Hypothalamus (tissue), 51 donors: ENCODE results near the gene SSBP1.
"Not testable (repeated sequence)": the region's sequence is repeated elsewhere in the genome, so short reads cannot be mapped to it uniquely, and the experiment has no call there.

Experiments
- DNase-seq, 51 donors: peaks; one replicate each; lab custom pipeline; 2025; lab: John Stamatoyannopoulos, UW

The SSBP1 gene

DNA sequence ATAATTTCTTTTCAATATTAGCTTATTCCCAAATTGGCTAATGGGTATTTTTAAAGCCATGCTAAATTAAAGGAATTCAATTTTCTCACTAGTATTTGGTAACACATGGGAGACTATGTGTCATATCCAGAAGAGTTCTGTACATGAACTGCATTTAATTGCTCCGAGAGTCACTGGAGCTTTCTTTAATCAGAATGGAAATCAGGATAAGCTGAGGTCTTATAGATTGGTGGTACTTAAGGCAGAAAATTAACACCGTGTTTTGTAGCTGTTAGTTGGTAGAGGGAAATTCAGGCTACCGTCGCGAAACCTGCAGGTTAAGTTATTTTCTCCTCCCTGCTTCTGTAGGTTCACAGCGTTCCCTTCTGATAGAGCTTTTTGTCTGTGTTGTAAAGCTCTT lies 29.8 kb upstream of the SSBP1 start, which contains the start of gene WEE2:
Gene WEE2, plus strand, starts transcription at position 3 of the 400 bp plus-strand sequence. CDS start 406 bp downstream, outside the sequence.
- DNase-seq = no peak

DNA sequence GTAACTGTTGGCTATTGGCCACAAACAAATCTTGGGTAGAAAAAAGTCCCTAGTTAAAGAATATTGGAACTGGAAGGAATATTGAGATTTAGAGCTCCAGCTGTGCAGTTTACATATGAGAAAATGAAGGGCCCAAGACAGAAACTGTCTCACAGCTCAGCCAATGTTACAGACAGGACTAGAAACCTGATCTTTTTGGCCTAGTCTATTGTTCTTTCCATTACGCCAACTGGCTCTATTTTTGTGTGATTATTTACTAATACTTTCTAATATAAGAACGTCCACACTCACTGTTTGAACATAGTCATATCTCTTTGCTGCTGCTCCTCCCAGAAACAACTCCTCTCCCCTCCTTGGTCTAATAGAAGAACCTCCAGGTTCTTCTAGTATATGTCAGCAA lies 28.8 kb upstream of the SSBP1 start:
- no peak for DNase-seq

DNA sequence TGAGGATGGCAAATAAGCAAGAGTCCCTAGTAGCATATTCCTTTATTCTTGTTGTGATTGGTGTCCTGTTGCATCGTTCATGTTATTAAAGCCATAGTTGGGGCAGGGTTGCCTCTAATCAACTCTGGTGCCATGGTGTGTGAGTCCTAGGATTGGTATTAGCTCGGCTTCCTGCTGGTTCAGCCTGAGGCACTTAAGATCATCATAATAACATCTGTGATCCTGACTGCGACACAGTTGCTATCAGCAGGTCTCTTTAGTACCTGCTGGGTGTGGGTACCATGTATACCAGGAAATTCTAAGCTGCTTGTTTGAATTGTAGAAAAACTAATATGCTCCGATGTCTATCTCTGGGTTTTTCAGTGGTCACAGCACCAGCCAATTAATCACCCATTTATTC lies 28.4 kb upstream of the SSBP1 start:
- DNase-seq = no peak

DNA sequence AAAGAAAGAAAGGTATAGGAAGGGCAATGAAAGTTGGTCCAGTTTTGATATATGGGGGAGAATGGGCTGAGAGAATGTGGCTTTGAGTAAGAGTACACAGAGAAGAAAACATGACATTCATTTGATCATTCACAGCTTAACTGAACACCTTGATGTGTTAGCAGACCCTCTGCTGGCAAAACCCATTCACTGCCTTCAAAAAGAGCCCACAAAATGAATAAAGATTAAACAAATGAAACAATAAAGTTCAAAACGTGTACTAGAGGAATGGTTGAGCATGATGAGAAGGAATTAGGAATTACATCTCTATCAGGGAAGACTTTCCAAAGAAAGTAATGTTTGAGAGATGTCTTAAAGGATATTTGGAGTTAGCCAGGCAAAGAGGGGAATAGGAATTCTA lies 27.9 kb upstream of the SSBP1 start:
- DNase-seq = no peak

DNA sequence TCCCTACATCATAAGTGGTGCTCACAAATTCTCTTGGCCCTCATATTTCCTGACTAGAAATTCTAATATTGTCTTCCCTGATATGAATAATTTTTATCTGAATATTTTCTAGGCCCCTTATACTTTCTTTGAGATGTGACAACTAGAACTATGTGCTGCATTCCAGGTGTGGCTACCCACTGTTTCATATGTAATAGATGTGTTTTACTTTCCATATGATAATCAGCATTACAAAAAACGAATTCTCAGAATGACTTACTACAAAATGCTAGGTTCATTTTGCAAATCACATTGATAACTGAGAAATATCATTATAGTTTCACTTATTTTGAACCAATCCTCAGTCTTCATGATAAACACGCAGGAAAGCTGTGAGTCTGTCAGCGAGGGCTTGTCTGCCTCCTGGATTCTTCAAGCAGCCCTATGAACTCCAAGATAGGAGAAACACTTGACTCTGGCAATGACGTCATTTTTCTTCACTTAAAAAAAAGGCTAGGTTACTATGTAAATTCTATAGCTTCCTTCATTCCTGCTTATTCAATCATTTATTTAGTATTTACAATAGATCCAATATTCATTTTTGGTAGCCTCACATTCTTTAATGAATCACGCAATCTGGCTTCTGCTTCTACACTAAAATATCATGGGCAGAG lies 25.4 kb upstream of the SSBP1 start:
- DNase-seq = no peak

DNA sequence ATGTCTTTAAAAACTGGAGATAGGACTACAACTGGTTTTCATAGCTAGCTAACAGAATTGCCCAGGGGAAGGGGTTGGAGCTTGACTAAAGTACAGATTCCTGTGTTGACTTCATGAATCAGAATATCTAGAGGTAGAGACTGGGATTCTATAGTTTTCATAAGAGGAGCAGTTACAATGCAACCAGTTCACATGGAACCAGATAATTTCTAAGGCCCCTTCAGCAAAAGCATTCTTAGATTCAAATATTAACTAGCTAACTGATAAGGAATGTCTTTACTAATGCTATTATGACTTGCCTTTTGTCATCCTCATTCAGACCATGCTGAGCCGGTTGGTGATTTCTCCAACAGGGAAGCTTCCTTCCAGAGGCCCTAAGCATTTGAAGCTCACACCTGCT lies 24.3 kb upstream of the SSBP1 start:
- no peak for DNase-seq

DNA sequence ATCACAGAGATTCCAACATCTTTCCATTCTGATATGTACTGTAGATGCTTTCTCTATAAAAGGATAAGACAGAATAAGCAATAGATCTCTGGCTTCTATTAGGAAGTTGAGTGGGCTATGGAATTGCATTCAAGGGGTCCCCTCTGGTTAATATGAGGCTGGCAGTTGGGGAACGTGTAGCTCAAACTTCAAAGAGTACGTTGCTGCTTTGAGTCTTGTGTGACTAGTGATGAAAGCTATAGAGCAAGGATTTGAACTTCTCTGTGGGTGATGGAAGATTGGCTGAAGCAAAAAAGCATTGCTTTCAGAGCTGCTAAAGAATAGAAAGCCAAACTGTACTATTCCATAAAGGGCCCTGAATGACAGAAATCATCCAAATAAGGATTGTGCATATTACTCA lies 23.6 kb upstream of the SSBP1 start:
- DNase-seq = no peak

DNA sequence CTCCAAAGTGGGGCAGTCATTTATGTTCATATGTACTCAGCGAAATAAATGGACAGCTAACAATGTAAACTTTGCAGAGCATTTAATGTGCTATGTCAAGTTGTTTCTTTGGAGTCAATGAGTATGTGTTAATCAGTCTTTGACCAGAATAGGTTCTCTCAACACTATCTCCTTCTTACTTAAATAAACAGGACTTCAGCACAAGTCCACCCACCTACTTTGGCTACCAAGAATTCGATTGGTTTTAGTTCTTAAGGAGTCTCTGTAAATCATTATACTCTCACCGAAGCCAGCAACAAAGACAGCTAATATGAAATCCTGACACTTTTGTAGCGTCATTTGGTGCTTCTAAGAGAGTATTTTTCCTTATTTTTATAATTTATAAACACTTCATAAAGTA lies 23.1 kb upstream of the SSBP1 start:
- no peak for DNase-seq

DNA sequence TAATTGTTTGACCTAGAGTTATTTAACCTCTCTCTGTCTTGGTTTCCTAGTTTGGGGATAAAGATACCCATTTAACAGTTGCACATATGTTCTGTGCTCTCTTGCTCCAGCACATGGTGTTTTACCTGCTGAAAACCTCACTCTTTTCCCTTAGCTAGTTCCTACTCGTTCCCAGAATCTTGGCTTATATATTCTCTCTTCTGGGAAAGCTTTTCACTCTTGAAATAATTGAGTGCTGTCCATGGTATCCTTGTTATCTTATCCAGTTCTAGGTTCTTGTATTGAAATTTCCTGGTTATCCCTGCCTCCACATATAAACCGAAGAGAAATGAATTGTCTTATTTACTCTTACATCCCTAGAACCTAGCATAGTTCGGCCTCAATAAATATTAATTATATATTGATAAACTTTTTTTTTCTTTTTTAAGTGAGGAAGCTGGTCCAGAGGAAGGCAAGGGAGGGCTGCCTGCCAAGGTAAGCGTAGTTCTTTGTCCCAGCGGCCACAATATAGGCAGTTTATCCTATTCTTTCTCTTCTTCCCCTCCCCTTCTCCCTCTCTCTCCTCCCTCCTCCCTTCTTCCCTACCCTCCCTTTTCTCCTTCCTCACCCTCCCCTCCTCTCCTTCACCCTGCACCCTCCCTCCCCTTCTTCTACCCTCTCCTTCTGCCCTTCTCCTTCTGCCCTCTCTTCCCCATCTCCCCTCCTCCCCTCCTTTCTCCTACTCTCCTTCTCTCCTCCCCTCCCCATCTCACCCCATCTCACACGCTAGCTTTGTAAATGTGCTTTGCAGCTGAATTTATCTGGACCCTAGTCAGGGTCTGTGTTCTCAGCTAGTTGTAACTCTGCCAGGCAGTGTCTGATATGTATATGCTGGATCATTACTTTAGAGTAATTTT lies 22.1 kb upstream of the SSBP1 start:
- DNase-seq = no peak

DNA sequence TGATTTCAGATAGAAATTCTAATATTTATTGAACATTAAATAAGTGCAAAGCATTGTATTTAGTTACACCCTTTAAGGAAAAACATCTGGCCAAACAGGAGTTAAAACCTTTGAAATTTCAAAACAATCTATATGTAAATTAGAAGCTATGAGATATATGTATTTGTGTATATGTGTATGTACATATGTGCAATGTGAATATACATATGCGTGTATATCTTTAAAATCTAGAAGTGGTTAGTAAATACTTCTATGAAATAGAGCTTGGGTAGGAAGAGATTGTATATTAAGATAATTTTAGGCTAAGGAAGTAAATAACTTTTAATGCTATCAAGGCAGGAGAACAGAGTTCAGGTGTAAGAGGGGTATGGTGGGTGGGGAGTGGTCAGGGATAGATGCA lies 20.7 kb upstream of the SSBP1 start:
- no peak for DNase-seq

DNA sequence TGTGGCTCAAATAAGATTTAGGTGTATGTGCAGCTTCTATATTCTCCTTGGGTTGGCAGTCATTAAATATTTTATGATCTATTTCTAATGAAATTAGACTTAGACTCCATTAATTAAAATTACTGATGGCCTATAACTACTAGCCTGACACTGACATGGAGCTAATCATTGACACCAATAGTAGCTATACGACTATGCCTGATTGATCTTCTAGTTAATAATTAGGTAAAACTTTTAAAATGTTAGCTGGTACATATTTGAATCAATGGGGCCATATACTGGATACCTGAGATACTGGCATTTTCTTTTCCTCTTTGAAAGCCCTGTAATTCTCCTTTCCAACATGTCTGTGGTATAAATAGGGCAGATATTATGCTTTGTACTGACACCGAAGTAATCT lies 15.6 kb upstream of the SSBP1 start:
- no peak for DNase-seq

DNA sequence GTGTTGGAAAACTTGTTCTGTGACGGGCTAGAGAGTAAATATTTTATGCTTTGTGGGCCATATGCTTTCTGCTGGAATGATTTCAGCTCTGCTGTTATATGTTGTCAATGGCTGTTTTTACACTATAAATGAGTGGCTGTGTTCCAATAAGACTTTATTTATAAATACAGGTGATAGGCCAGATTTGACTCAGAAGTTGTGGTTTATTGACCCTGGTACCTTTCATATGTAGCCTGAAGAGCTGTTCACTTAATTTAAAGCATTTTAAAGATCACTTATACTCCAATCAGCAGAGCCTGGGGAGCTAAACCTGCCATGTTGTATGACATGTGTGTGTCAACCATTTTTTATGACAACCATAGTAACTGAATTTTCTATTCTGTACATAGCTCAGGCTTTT lies 9.1 kb upstream of the SSBP1 start:
- no peak for DNase-seq

DNA sequence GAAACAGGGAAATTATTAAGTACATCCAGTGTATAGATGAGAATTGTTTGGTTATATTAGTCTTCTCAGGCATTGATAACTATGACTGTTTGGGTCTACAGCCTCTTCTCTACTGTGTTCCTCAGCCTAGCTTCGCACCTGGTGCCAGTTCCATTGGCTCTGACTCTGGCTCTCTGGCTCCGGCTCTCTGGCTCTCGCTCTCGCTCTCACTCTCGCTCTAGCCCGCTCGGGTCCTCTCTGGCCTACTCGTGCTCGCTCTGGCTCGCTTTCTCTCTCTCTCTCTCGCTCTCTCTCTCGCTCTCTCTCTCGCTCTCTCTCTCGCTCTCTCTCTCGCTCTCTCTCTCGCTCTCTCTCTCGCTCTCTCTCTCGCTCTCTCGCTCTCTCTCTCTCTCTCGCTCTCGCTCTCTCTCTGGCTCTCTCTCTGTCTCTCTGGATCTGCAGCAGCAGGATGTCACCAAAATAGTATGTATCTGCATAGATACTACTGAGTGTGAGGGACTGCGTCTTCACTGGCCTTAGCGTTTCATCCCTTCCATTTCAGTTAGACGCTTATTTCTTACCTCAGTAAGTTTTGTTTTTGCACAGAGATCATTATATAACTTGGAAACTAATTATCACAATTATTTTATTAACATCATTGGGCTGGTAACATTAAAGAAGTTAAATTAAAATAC lies 6.5 kb upstream of the SSBP1 start:
- DNase-seq = peak in 7 of 51 donors; percentile 2 to 65 (median 8)

DNA sequence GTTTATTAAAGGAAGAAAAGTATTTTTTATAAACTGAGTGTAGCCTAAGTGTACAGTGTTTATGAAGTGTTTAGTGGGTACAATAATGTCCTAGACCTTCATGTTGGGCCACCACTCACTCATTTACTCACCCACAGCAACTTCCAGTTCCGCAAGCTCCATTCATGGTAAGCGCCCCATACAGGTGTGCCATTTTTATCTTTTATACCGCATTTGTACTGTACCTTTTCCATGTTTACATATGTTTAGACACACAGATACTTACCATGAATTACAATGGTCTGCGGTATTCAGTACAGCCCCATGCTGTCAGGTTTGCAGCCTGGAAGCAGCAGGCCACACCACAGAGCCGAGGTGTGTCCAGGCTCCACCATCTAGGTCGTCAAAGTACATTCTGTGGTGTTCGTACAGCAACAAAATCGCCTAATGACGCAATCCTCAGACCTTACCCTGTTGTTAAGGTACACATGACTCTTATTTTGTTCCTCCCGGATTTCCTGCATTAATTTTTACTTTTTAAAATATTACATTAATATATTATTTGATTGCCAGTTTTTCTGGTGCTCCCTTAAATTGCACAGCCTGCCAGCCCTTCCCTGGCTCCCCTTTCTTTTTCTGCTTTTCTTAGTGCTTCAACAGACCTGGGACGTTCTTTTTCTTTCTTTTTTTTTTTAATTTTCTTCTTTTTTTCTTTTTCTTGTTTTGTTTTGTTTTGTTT lies 881 bp upstream of the SSBP1 start:
- no peak for DNase-seq

DNA sequence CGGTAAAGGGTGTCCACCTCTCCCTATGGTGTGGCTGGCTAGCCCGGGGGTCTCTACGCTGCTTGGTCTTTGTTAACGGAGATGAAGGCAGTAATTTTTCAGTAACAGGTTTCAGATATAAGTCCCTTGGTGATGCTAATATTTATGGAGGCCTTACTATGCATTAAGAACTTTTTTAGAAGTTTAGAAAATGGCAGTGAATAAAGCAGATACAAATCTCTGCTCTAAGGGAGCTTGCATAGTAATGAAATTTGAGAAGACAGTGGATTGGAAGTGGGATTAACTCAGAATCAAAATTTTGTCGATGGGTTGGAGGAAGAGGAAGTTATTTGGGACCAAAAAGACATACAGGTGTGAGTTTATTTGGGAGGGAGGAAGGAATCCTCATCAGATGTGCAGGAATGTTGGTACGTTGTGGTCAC lies 445 bp downstream of the SSBP1 start:
- DNase-seq = no peak

DNA sequence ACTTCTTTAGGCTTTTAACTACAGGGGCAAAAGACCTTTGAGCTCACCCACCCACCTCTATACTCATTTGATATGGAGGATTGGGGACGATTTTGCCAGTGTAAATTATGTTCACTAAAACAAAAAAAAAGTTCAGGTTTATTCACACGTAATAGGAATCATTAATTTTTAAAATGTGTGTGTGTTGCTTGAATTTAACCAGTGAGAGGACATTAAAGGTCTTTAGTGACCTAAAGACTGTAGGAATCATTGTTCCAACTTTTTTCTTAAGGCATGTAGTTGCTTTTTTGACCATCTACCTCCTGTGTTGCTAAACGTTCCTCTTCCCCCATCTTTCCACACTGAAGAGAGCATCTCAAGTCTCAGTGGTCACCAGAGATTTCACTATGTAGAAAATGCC lies 1.1 kb downstream of the SSBP1 start:
- DNase-seq = no peak

DNA sequence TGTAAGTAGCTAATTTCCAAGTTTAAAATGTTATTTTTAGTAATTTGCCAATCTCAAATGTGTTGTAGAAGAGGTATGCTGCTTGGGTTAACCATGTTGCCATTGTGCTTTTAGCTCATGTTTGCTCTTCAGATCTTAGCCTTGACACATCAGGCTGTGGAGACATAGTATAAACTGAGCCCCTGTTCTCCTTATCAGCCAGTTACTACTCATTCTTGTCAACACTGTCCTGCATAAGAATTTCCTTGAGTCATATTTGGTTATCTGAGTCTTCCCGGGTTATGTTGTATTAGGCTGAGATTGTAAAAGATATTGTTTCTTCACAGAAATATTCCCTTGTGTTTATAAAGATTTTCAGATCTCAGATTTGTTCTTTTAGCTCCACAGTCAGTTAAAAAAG lies 4.1 kb downstream of the SSBP1 start:
- no peak for DNase-seq

DNA sequence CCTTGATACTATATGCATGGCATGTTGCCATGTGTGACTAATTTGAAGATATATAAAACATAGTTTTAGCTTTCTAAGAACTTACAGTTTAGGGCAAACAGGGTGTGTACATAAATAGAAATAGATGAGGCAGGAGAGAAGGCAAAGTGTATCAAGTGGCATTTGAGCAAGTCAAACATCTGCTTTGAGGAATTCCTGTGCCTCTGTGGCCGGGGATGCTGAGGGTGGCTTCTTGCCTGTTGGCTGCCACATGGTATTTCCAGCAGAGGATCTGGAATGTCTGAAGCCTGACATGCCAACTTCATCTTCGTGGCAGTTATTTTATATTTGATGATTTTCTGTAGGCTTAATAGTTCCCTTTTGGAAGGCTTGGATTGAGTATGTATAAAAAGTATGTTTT lies 6.0 kb downstream of the SSBP1 start:
- no peak for DNase-seq

DNA sequence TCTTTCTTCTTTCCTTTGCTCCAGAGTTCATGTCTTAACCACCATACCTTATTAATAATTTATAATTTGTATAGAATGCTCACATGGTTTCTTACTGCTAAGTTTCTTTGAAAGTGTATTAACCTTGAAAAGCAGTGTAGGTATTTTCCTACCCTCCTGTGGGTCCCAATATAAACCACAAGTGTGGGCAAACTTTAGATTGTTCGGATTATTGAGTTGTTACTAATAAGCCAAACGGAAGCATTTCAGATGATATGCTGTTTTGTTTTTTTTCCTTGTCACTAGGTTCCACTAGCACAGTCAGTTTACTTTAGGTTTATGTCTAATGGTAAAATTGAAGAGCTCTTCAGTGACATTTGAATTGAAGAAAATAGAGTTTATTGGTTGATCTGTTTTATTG lies 10.2 kb downstream of the SSBP1 start:
- DNase-seq = no peak

DNA sequence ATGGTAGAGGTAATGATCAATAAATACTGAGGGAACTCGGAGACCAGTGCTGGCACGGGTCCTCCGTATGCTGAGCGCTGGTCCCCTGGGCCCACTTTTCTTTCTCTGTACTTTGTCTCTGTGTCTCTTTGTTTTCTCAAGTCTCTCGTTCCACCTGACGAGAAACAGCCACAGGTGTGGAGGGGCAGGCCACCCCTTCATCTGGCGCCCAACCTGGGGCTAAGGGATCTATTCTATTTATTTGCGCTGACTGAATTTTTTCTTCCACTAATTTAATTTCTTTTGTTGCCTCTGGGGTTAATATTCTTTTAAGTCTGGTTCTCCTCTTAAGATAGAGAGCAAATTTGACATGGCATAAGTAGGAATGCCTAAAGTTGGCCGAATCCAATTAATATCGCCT lies 13.7 kb downstream of the SSBP1 start:
- DNase-seq = not testable (repeated sequence)

DNA sequence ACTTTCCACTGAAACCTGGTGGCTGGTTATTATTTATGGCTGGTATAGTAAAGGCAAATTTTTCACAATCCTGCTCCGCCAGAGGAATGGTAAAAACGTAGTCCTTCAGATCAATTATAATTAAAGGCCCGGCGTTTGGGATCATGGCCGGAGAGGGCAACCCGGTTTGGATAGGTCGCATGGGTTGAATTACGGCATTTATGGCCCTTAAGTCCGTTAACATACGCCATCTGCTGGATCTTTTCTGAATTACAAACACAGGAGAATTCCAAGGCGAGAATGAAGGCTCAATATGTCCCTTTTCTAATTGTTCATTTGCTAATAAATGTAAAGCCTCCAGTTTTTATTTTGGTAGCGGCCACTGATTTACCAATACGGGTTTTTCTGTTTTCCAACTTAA lies 14.5 kb downstream of the SSBP1 start:
- DNase-seq = no peak
